ENCODE data around the gene HSPB9.

Gene HSPB9

DNA sequence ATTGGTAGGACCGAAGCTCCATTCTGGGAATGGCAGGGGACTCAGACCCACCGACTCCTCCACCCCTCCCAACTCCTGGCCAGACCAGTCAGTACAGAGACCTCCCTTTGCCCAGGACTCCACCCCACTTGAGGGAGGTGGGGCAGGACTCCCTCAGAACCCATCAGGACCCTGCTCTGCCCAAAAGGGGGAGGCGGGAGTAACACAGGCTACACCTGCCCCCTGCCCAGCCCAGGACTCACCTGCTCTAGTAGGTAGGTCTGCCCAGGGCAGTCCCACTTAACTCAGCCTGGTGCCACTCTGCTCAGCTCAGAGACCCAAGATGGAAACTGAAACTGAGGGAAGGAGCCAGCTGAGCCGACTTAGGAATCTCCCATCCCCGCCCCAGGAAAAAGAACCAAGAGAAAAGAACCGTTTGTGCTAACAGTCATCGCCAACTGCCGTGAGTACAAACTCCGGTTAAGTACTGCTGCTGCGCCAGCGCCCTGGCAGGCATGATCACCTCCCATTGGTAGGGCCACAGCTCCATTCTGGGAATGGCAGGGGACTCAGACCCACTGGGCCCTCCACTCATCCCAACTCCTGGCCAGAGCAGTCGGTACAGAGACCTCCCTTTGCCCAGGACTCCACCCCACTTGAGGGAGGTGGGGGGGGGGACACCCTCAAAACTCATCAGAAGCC is 10.6 kb upstream of the HSPB9 start:
- TF ChIP-seq MYC (IDR thresholded peaks at IDR 0.05; ENCODE audit: low read depth, low read length) (no peak), POLR2A (IDR thresholded peaks at IDR 0.05; ENCODE audit: extremely low read depth, insufficient read length) (no peak), CTCF (IDR thresholded peaks at IDR 0.05; ENCODE audit: low read depth, low read length) (no peak)
- TF ChIP-seq, protein P1, sequence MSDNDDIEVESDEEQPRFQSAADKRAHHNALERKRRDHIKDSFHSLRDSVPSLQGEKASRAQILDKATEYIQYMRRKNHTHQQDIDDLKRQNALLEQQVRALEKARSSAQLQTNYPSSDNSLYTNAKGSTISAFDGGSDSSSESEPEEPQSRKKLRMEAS (IDR thresholded peaks at IDR 0.05; ENCODE audit: low read depth, low read length), result no peak
- no peak overlapping the region for H3K4me3 ChIP-seq (ENCODE audit: low read depth, low read length)
- DNase-seq (ENCODE audit: low read depth), result no peak

DNA sequence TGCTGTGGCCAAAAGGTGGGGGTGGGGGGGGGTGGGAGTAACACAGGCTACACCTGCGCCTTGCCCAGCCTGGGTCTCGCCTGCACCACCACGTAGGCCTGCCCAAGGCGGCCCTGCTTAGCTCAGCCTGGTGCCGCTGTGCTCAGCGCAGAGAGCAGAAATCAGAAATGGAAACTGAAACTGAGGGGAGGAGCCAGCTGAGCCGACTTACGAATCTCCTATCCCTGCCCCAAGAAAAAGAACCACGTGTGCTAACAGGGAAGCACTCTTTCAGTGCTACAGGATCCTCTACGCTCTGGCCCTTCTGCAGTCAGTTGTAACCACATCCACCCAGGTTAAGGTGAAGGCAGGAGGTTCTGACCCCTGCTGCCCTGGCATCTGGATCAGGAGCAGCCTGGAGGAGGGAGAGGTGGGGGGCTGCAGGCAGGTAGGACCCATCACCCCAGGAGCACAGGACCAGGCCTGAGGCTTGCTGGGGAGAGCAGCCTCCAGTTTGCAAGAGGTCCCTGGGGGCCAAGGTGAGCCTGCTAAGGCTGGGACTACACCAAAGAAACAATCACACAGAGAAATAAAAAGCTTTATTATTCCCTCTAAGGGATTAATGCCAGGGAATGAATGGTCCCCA is 9.9 kb upstream of the HSPB9 start, which contains the start of gene DHX58:
Gene DHX58 (minus strand): TSS at position 163 of the 625 bp plus-strand sequence. CDS start 822 bp downstream, outside the sequence.
- H3K4me3 ChIP-seq (ENCODE audit: low read depth, low read length), result no peak within 1 kb of the TSS
- peak; percentile 87 for DNase-seq (ENCODE audit: low read depth)
- peak; percentile 85 for TF ChIP-seq MYC (IDR thresholded peaks at IDR 0.05; ENCODE audit: low read depth, low read length)
- TF ChIP-seq CTCF (IDR thresholded peaks at IDR 0.05; ENCODE audit: low read depth, low read length), result no peak
- TF ChIP-seq, protein P1 (IDR thresholded peaks at IDR 0.05; ENCODE audit: low read depth, low read length), result peak; percentile 99
- peak; percentile 53 for TF ChIP-seq POLR2A (IDR thresholded peaks at IDR 0.05; ENCODE audit: extremely low read depth, insufficient read length)

DNA sequence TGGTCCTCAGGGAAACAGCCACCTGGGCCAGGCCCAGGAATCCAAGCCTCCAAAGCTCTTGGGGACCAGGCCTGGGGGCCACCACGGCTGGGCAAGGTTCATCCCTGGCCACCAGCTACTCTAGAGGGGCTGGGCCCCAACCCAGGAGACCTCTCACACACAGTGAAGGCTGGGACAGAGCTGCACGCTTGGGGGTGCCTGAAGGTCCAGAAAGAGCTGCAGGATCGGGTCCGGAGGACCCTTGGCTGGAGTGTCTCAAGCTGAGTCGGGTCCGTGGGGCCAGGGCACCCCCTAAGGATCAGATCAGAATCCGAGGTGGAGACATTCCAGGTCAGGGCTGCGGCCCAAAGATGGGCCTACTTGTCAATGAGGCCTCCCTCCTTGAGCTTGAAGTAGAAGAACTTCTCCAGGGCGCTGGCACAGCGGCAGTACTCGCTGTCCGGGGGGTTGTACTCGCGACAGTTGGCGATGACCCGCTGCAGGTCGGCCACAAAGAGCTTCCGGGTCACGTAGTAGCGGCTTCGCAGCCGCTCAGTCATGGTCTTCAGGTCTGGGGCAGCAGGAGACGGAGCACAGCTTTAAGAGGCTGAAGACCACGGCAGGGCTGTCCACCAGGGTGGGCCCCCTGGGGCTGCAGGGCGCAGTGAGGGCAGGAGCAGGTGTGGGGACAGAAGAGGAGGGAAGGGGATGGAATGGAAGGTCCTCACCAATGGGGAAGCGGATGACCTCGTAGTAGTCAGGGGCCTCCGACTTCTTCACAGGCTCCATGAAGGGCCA is 9.1 kb upstream of the HSPB9 start:
- H3K4me3 ChIP-seq (ENCODE audit: low read depth, low read length), result no peak overlapping the region

GRCh38 chr17:42114118-42114517 is 8.5 kb upstream of the HSPB9 start:
- H3K4me3 ChIP-seq (ENCODE audit: low read depth, low read length), result no peak overlapping the region
- TF ChIP-seq CTCF (IDR thresholded peaks at IDR 0.05; ENCODE audit: low read depth, low read length) (no peak), POLR2A (IDR thresholded peaks at IDR 0.05; ENCODE audit: extremely low read depth, insufficient read length) (no peak), MYC (IDR thresholded peaks at IDR 0.05; ENCODE audit: low read depth, low read length) (no peak)
- TF ChIP-seq, protein P1 (IDR thresholded peaks at IDR 0.05; ENCODE audit: low read depth, low read length), result no peak
- no peak for DNase-seq (ENCODE audit: low read depth)

More for the DNA sequence above, 9.1 kb upstream of the HSPB9 start:
- no peak for TF ChIP-seq MYC (IDR thresholded peaks at IDR 0.05; ENCODE audit: low read depth, low read length)
- TF ChIP-seq POLR2A (IDR thresholded peaks at IDR 0.05; ENCODE audit: extremely low read depth, insufficient read length), result no peak
- TF ChIP-seq CTCF (IDR thresholded peaks at IDR 0.05; ENCODE audit: low read depth, low read length), result no peak
- TF ChIP-seq, protein P1 (IDR thresholded peaks at IDR 0.05; ENCODE audit: low read depth, low read length), result no peak
- no peak for DNase-seq (ENCODE audit: low read depth)

DNA sequence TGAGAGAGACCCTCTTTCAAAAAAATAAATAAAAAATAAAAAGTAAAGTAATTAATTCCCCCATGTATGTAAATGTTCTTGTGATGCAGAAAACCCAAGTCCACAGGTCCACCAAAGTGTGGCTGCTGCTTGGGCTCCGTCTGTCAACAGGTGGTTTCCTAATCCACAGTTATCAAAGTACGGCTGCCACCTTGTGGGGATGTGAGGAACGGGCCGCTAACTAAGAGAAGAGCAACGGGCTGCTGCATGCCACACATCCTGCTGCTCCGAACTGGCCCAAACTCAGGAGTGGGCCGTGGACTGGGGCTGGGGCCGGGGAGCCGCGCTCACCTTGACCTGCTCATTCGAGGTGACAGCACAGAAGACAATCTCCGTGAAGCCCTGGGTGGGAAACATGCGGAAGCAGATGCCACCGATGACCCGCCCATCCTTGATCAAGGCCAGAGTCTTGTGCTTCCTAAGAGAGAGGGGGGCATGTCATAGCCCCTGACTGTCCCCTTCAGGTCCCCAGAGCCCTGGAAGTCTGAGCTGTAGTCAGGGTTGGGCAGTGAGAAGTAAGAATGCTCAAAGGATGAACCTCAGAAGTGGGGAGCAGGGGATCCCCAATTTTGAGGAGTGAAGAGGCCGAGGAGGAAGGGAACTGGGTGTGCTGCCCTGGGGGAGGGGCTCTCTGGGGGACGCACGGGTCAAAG is 5.8 kb upstream of the HSPB9 start:
- H3K4me3 ChIP-seq (ENCODE audit: low read depth, low read length), result no peak overlapping the region
- DNase-seq (ENCODE audit: low read depth), result peak; percentile 80

More for the DNA sequence above, 5.8 kb upstream of the HSPB9 start:
- peak; percentile 74 for TF ChIP-seq CTCF (IDR thresholded peaks at IDR 0.05; ENCODE audit: low read depth, low read length)
- TF ChIP-seq, protein P1 (IDR thresholded peaks at IDR 0.05; ENCODE audit: low read depth, low read length), result peak; percentile 59; the same call in 1 of the 2 replicates
- TF ChIP-seq POLR2A (IDR thresholded peaks at IDR 0.05; ENCODE audit: extremely low read depth, insufficient read length), result no peak
- 0 out of 2 replicates have a peak, but pooled peaks have one; percentile 60 for TF ChIP-seq MYC (IDR thresholded peaks at IDR 0.05; ENCODE audit: low read depth, low read length)

All from NB4 (cell line).